Measurements from ENCODE around the gene GRIN2A.

The GRIN2A gene

DNA sequence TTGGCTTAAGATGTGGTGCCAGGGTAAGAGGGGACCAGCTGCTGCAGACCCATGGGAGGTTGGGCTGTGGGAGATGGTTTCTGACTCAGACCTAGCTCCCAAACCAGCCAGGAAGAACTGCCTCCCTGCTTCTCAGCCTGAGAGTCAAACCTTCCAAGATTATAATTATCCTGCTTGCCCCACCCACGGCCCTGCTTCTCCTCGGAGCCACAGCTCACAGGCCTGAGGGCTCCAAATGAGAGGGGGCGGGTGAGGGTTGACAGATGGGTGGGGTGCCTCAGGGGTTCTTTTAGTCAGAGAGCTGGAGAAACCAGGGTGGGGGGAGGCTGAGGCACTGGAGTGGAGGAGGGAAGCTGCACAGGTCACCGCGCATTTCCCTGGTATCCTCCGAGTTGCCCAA lies 28.7 kb upstream of the GRIN2A start:
- H3K4me3 ChIP-seq (ENCODE audit: low read depth in 1 of 2, low read length in 2 of 2): no peak overlapping the region
- no peak overlapping the region for H3K27ac ChIP-seq (ENCODE audit: low read length)
- H3K4me1 ChIP-seq (ENCODE audit: control insufficient read depth in 1 of 2, insufficient read depth in 2 of 2, low read length in 2 of 2): no peaks in the 10 kb centered on the region
- H3K9me3 ChIP-seq (ENCODE audit: control insufficient read depth in 1 of 2, low read length in 2 of 2): no peaks in the 10 kb centered on the region
- no peaks in the 10 kb centered on the region for H3K27me3 ChIP-seq (ENCODE audit: low read depth, low read length)
- no peaks in the 10 kb centered on the region for H3K36me3 ChIP-seq (ENCODE audit: control insufficient read depth in 1 of 2, insufficient read depth in 2 of 2, low read length in 2 of 2)

DNA sequence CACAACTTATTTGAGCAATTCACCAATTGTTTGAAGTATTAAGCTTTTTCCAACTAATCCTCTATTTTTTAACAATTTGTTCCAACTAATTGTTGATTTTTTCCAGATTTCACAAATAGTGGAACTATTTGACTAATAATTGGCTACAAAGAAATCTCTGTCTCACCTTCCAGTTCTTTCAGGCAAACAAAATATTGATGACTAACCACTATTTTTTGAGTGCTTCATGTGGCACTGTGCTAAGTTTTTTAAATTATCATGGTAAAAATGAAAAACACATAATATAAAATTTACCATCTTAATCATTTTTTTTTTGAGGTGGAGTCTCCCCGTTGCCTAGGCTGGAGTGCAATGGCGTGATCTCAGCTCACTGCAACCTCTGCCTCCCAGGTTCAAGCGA lies 24.6 kb upstream of the GRIN2A start:
- Histone ChIP-seq H3K9me3 (ENCODE audit: control insufficient read depth in 1 of 2, low read length in 2 of 2) (no peaks in the 10 kb centered on the region), H3K27ac (ENCODE audit: low read length) (no peak overlapping the region), H3K4me1 (ENCODE audit: control insufficient read depth in 1 of 2, insufficient read depth in 2 of 2, low read length in 2 of 2) (no peaks in the 10 kb centered on the region), H3K27me3 (ENCODE audit: low read depth, low read length) (no peaks in the 10 kb centered on the region), H3K4me3 (ENCODE audit: low read depth in 1 of 2, low read length in 2 of 2) (no peak overlapping the region), H3K36me3 (ENCODE audit: control insufficient read depth in 1 of 2, insufficient read depth in 2 of 2, low read length in 2 of 2) (no peaks in the 10 kb centered on the region)

DNA sequence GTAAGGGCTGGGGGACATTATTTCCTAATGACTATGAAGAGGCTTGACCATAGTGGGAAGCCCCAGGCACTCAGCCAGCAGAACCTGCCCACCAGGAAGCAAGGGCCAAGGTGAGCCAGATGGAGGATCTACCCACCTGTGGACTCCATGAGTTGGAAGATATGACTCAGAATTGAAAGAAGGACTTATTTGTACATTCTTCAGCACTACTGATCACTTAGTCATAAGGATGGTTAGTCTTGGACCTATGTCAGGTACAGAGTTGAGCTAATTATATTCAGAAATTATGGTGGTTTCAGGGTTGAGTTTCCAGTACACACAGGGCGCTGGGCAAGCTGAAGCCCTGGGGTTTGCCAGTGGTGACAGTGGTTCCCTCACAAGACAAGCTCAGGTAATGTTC lies 24.0 kb upstream of the GRIN2A start:
- Histone ChIP-seq H3K36me3 (ENCODE audit: control insufficient read depth in 1 of 2, insufficient read depth in 2 of 2, low read length in 2 of 2) (no peaks in the 10 kb centered on the region), H3K27me3 (ENCODE audit: low read depth, low read length) (no peaks in the 10 kb centered on the region), H3K4me3 (ENCODE audit: low read depth in 1 of 2, low read length in 2 of 2) (no peak overlapping the region), H3K27ac (ENCODE audit: low read length) (no peak overlapping the region), H3K4me1 (ENCODE audit: control insufficient read depth in 1 of 2, insufficient read depth in 2 of 2, low read length in 2 of 2) (no peaks in the 10 kb centered on the region), H3K9me3 (ENCODE audit: control insufficient read depth in 1 of 2, low read length in 2 of 2) (no peaks in the 10 kb centered on the region)

DNA sequence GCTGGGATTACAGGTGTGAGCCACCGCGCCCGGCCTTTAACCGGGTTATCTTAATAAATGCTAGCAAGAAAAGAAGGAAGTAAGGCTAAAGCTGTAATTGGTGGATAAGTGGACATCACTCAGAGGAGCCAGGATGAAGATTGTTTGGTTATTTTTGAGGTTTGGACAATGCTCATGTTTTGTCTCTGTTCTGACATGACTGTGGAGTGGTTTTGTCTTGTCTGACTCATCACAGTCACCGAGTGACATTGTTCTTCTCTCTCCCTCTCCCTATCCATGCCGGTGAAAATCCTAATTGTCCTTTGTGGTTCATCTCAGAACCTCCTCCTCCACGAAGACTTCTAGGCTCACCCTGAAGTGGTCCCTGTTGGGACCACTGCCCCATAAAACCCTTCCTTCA lies 23.5 kb upstream of the GRIN2A start:
- Histone ChIP-seq H3K9me3 (ENCODE audit: control insufficient read depth in 1 of 2, low read length in 2 of 2) (no peaks in the 10 kb centered on the region), H3K27ac (ENCODE audit: low read length) (no peak overlapping the region), H3K4me1 (ENCODE audit: control insufficient read depth in 1 of 2, insufficient read depth in 2 of 2, low read length in 2 of 2) (no peaks in the 10 kb centered on the region)

DNA sequence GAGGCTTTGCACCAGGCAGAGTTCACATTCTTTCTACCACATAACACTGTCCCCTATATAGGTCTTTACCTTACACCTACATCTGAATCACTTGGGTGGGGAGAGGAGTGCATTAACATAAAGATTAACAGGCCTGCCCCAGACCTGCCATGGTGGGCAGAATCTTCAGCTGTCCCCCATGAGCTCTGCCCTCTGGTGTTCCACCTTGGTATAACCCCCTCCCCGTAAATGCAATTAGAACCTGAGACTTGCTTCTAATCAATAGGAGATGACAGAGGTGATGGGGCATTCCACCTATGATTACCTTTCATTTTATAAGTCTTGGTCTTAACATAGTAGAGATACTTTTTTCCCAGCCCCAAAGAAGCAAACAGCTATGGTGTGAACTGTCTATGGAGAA lies 20.4 kb upstream of the GRIN2A start:
- Histone ChIP-seq H3K9me3 (ENCODE audit: control insufficient read depth in 1 of 2, low read length in 2 of 2) (no peaks in the 10 kb centered on the region), H3K27ac (ENCODE audit: low read length) (no peak overlapping the region), H3K4me3 (ENCODE audit: low read depth in 1 of 2, low read length in 2 of 2) (no peak overlapping the region), H3K4me1 (ENCODE audit: control insufficient read depth in 1 of 2, insufficient read depth in 2 of 2, low read length in 2 of 2) (no peaks in the 10 kb centered on the region), H3K27me3 (ENCODE audit: low read depth, low read length) (no peaks in the 10 kb centered on the region), H3K36me3 (ENCODE audit: control insufficient read depth in 1 of 2, insufficient read depth in 2 of 2, low read length in 2 of 2) (no peaks in the 10 kb centered on the region)

More for the DNA sequence above, 23.5 kb upstream of the GRIN2A start:
- Histone ChIP-seq H3K36me3 (ENCODE audit: control insufficient read depth in 1 of 2, insufficient read depth in 2 of 2, low read length in 2 of 2) (no peaks in the 10 kb centered on the region), H3K4me3 (ENCODE audit: low read depth in 1 of 2, low read length in 2 of 2) (no peak overlapping the region), H3K27me3 (ENCODE audit: low read depth, low read length) (no peaks in the 10 kb centered on the region)

DNA sequence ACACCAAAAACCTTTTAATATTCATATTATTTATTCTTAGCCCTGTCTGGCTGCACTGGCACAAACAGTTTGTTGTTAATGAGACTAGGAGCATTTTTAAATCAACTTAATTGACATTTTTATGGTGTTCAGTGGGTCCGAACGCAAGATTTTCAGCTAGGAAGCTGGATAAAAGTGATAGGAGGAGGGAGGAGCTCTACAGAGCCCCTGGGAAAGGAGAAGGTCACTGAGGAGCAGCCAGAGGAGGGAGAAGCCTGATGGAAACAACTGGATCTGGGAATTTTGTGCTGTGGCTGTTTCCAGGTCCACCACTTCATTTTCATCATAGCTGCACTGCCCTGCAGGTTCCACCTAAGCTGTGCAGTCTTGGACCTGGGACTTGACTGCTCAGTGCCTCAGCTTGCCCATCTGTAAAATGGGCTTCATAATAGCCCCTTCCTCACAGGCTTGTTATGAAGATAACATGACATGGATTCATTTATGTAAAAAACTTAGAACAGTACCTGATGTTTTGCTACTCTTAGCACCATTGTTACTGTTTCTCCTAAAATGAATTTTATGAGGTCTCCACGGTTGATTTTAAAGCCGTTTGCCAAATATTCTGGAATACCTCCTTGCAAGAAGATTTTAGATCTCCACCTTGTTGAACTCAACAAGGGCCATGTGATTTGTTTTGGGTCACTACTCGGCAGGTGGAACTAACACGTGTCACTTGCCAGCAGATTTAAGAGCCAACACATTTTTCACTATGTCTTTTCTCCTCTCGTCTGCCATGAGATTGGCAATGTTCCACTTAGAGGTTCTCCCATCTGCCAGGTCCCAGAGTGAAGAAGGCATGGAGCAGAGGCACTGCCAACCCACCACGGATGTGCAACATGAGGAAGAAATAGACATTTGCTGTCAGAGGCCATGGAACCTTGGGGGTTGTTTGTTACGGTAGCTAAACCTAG lies 18.7 kb upstream of the GRIN2A start:
- Histone ChIP-seq H3K36me3 (ENCODE audit: control insufficient read depth in 1 of 2, insufficient read depth in 2 of 2, low read length in 2 of 2) (no peaks in the 10 kb centered on the region), H3K27me3 (ENCODE audit: low read depth, low read length) (no peaks in the 10 kb centered on the region), H3K4me3 (ENCODE audit: low read depth in 1 of 2, low read length in 2 of 2) (no peak overlapping the region), H3K27ac (ENCODE audit: low read length) (no peak overlapping the region), H3K4me1 (ENCODE audit: control insufficient read depth in 1 of 2, insufficient read depth in 2 of 2, low read length in 2 of 2) (no peaks in the 10 kb centered on the region), H3K9me3 (ENCODE audit: control insufficient read depth in 1 of 2, low read length in 2 of 2) (no peaks in the 10 kb centered on the region)

DNA sequence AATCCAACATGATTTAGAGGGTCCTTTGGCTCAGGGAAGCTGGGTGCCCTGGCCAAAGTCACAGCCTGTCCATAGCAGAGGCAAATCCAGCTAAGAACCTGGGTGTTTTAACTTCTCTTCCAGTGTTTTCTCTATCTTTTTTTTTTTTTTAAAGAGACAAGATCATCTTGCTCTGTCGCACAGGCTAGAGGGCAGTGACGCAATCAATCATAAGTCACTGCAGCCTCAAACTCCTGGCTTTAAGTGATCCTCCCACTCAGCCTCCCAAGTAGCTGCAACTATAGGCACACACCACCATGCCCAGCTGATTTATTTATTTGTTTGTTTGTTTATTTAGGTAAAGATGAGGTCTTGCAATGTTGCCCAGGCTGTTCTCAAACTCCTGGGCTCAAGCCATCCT lies 14.8 kb upstream of the GRIN2A start:
- H3K27ac ChIP-seq (ENCODE audit: low read length): no peak overlapping the region

DNA sequence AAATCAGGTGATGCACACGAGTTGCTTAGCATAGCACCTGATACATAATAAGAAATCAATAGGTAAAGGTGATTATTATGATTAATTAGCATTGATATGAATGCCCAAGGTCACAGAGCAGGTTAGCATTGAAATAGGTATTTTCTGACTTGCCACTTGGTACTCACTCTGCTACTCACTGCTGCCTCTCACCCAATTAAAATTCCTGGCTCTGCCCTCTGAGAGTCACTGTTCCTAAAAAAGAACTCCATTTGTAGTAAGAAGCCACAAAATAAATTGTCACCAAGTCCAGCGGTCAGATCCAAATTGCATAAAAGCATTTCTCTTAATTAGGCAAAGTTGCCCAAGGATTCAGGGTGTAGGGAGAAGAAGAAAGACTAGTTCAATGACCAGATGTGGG lies 8.9 kb upstream of the GRIN2A start:
- Histone ChIP-seq H3K4me1 (ENCODE audit: control insufficient read depth in 1 of 2, insufficient read depth in 2 of 2, low read length in 2 of 2) (no peaks in the 10 kb centered on the region), H3K36me3 (ENCODE audit: control insufficient read depth in 1 of 2, insufficient read depth in 2 of 2, low read length in 2 of 2) (no peaks in the 10 kb centered on the region), H3K4me3 (ENCODE audit: low read depth in 1 of 2, low read length in 2 of 2) (no peak overlapping the region), H3K9me3 (ENCODE audit: control insufficient read depth in 1 of 2, low read length in 2 of 2) (no peaks in the 10 kb centered on the region), H3K27me3 (ENCODE audit: low read depth, low read length) (no peaks in the 10 kb centered on the region), H3K27ac (ENCODE audit: low read length) (no peak overlapping the region)

More for the DNA sequence above, 14.8 kb upstream of the GRIN2A start:
- Histone ChIP-seq H3K36me3 (ENCODE audit: control insufficient read depth in 1 of 2, insufficient read depth in 2 of 2, low read length in 2 of 2) (no peaks in the 10 kb centered on the region), H3K27me3 (ENCODE audit: low read depth, low read length) (no peaks in the 10 kb centered on the region), H3K4me3 (ENCODE audit: low read depth in 1 of 2, low read length in 2 of 2) (no peak overlapping the region), H3K9me3 (ENCODE audit: control insufficient read depth in 1 of 2, low read length in 2 of 2) (no peaks in the 10 kb centered on the region), H3K4me1 (ENCODE audit: control insufficient read depth in 1 of 2, insufficient read depth in 2 of 2, low read length in 2 of 2) (no peaks in the 10 kb centered on the region)

DNA sequence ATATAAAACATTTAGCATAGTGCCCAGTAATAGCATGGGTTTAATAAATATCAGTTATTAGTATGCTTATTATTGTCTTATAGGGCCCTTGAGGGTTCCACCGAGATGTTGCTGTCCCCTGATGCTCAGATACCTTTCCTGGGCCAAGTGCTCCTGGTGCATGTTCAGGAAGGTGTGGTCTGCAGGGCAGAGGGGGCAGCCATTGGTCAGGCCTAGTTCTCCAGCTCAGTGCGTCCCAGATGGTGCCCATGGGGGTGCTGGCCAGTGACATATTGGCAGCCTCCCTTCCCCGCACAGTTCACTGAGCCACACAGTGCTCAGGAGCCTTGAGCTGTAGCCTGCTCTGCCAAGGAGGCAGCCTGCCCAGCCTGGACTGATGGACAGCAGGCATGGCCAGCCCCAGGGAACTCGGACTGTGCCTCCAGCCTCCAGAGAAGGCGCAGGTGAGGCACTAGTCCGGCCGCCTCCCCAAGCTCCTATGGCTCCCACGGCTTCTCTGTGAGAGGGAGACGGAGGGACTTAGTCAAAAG lies 7.7 kb upstream of the GRIN2A start:
- no peaks in the 10 kb centered on the region for H3K27me3 ChIP-seq (ENCODE audit: low read depth, low read length)
- H3K4me3 ChIP-seq (ENCODE audit: low read depth in 1 of 2, low read length in 2 of 2): no peak overlapping the region
- H3K27ac ChIP-seq (ENCODE audit: low read length): no peak overlapping the region
- no peaks in the 10 kb centered on the region for H3K36me3 ChIP-seq (ENCODE audit: control insufficient read depth in 1 of 2, insufficient read depth in 2 of 2, low read length in 2 of 2)
- no peaks in the 10 kb centered on the region for H3K4me1 ChIP-seq (ENCODE audit: control insufficient read depth in 1 of 2, insufficient read depth in 2 of 2, low read length in 2 of 2)
- H3K9me3 ChIP-seq (ENCODE audit: control insufficient read depth in 1 of 2, low read length in 2 of 2): no peaks in the 10 kb centered on the region

DNA sequence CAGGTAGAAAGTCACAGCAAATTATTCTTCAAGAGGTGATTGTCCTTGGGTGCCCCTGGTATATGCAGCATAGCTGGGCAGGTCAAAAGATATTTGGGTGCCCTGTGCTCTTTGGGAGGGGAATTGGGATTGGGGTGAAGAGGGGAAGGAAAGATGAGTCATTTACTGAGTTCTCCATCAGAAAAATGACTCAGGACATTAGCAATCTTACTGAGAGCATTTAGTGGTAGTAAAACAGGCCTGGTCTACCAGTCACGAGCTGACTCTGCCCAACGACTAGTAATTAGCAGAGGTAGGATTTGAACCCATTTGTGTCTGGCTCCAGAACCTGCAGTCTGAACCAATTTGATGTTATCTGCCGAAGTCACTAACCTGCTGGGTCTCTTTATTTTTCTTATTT lies 6.0 kb upstream of the GRIN2A start:
- Histone ChIP-seq H3K36me3 (ENCODE audit: control insufficient read depth in 1 of 2, insufficient read depth in 2 of 2, low read length in 2 of 2) (no peaks in the 10 kb centered on the region), H3K4me1 (ENCODE audit: control insufficient read depth in 1 of 2, insufficient read depth in 2 of 2, low read length in 2 of 2) (peaks cover 0 to 1% of the 10 kb centered on the region in 2 donors), H3K27me3 (ENCODE audit: low read depth, low read length) (peaks cover 10% of the 10 kb centered on the region), H3K27ac (ENCODE audit: low read length) (no peak overlapping the region), H3K4me3 (ENCODE audit: low read depth in 1 of 2, low read length in 2 of 2) (no peak overlapping the region), H3K9me3 (ENCODE audit: control insufficient read depth in 1 of 2, low read length in 2 of 2) (no peaks in the 10 kb centered on the region)

DNA sequence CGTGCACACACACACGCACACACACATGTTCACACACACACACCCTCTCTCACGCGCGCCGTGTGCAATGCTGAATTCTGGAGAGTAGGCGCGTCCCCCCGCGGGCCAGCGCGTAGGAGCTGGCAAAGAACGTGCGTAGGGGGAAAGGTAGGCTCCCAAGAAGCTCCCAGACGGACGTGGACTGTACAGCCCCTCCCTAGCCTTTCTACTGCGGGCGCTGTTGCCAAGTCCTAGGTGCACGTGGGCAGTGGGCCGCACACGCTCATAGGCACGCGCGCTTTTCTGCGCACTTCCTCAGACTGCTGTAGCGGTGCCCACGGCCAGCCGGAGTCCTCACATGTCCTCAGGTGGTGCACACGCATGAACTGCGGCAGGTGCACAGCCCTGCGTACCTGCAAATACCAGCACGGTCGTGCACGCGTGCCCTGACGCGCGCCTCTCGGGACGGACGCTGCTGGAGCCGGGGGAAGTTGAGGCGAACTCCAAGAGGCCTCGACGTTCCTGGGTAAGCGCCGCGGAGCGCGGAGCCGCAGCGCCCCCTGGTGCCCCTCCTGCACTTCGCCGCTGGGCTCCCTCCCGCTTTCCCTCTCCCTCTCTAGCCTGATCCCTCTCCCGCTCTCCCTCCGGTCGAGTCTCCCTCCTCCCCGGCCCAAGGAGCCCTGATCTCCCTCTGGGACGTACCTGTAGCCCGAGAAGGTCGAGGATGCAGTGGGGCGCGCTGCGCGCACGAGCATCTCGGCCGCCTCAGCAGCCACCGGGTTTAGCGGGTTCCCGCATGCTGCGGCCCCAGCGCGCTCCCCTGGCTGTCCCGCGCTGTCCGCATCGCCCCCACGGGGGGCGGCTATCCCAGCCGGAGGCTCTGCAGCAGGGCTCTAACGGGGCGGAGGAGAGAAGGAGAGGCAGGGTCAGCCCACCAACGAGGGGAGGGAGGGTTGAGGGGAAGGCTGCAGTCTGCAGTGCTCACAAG lies 749 bp downstream of the GRIN2A start:
- Histone ChIP-seq H3K27ac (ENCODE audit: low read length) (no peak overlapping the region), H3K27me3 (ENCODE audit: low read depth, low read length) (peaks cover 30% of the 10 kb centered on the region), H3K4me3 (ENCODE audit: low read depth in 1 of 2, low read length in 2 of 2) (peak overlapping the region; percentile 39 to 67), H3K4me1 (ENCODE audit: control insufficient read depth in 1 of 2, insufficient read depth in 2 of 2, low read length in 2 of 2) (peaks cover 0 to 28% of the 10 kb centered on the region in 2 donors), H3K9me3 (ENCODE audit: control insufficient read depth in 1 of 2, low read length in 2 of 2) (no peaks in the 10 kb centered on the region), H3K36me3 (ENCODE audit: control insufficient read depth in 1 of 2, insufficient read depth in 2 of 2, low read length in 2 of 2) (no peaks in the 10 kb centered on the region)

Data from muscle layer of duodenum (tissue), 2 donors.